ENCODE data around the gene NPAS2. TPM values are rescaled to one million over a fixed set of nuclear protein-coding genes. Genes with fewer than 3 reads are reported as not detected.

The NPAS2 gene
- total and polyA plus RNA-seq, 4 donors, result 5.9 to 17.1 (median 10.4) TPM

DNA sequence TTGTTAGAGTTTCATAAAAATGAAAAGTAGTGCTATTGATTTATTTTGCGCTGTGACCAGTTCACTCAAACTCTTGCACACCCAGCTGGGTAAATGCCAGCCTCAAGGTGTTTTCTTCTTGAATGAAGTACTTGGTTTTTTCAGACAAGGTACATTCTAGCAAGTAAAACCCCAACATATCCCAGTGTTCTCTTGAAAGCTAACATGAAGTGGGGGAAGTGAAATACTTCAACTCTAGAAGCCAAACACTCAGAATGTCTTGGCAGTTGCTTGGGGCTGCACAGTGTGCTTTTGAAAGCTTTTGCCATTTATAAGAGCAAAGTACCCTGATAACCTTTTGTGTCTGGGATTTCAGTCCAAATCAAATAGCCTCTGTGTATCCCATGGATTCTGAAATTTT, 13.4 kb downstream of the NPAS2 start:
- peaks cover 0 to 3% (median 0%) of the 10 kb centered on the region in 4 donors for H3K9me3 ChIP-seq (ENCODE audit: control insufficient read depth in 4 of 4, insufficient read depth in 3 of 4, low read length in 3 of 4)
- DNase-seq (peak; percentile 37 to 83 (median 57)), ATAC-seq (ENCODE audit: insufficient read depth, low FRiP score) (peak; percentile 75)
- H3K36me3 ChIP-seq (ENCODE audit: control insufficient read depth in 4 of 4, insufficient read depth in 4 of 4, low read length in 4 of 4), result no peaks in the 10 kb centered on the region
- peaks cover 0 to 21% (median 5%) of the 10 kb centered on the region in 5 donors for H3K4me1 ChIP-seq (ENCODE audit: control insufficient read depth in 5 of 5, insufficient read depth in 5 of 5, low read length in 5 of 5)
- TF ChIP-seq, protein P1, sequence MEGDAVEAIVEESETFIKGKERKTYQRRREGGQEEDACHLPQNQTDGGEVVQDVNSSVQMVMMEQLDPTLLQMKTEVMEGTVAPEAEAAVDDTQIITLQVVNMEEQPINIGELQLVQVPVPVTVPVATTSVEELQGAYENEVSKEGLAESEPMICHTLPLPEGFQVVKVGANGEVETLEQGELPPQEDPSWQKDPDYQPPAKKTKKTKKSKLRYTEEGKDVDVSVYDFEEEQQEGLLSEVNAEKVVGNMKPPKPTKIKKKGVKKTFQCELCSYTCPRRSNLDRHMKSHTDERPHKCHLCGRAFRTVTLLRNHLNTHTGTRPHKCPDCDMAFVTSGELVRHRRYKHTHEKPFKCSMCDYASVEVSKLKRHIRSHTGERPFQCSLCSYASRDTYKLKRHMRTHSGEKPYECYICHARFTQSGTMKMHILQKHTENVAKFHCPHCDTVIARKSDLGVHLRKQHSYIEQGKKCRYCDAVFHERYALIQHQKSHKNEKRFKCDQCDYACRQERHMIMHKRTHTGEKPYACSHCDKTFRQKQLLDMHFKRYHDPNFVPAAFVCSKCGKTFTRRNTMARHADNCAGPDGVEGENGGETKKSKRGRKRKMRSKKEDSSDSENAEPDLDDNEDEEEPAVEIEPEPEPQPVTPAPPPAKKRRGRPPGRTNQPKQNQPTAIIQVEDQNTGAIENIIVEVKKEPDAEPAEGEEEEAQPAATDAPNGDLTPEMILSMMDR (IDR thresholded peaks at IDR 0.05; ENCODE audit: control extremely low read depth, extremely low read depth), result no peak
- WGBS, 2 donors, result 65 to 94% methylated on average over 1 of the region's 1 CpG
- no peak overlapping the region for H3K4me3 ChIP-seq
- no peaks in the 10 kb centered on the region for H3K27me3 ChIP-seq (ENCODE audit: control insufficient read depth in 3 of 3, insufficient read depth in 3 of 3, low read length in 2 of 3)
- H3K9ac ChIP-seq (ENCODE audit: insufficient read depth in 1 of 2, low read length in 2 of 2), result no peak overlapping the region
- peak overlapping the region in 1 of 2 donors; percentile 56 for H3K27ac ChIP-seq (ENCODE audit: low read depth in 1 of 2, low read length in 1 of 2)

DNA sequence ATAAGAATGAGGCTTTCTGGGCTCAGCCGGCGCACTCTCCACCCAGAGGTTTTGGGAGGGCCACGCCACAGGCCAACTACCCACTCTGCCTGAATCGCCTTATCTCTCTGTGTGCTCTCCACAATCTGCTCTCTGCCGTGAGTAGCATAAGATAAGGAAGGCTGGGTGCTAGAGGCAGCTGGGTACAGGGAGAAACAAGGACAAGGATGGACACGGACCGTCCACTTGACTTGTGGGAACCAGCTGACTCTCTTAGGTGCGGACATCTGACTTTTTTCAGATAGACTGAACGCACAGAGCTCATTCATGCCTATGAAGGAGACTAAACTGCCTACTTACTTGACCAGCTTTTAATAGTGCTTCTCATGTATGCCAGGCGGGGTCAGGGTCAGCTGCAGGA, 14.3 kb downstream of the NPAS2 start:
- TF ChIP-seq, protein P1 (IDR thresholded peaks at IDR 0.05; ENCODE audit: control extremely low read depth, extremely low read depth), result no peak
- Histone ChIP-seq H3K9me3 (ENCODE audit: control insufficient read depth in 4 of 4, insufficient read depth in 3 of 4, low read length in 3 of 4) (no peaks in the 10 kb centered on the region), H3K36me3 (ENCODE audit: control insufficient read depth in 4 of 4, insufficient read depth in 4 of 4, low read length in 4 of 4) (no peaks in the 10 kb centered on the region), H3K4me1 (ENCODE audit: control insufficient read depth in 5 of 5, insufficient read depth in 5 of 5, low read length in 5 of 5) (peaks cover 0 to 21% (median 5%) of the 10 kb centered on the region in 5 donors), H3K9ac (ENCODE audit: insufficient read depth in 1 of 2, low read length in 2 of 2) (no peak overlapping the region), H3K27ac (ENCODE audit: low read depth in 1 of 2, low read length in 1 of 2) (peak overlapping the region in 1 of 2 donors; percentile 10), H3K27me3 (ENCODE audit: control insufficient read depth in 3 of 3, insufficient read depth in 3 of 3, low read length in 2 of 3) (no peaks in the 10 kb centered on the region), H3K4me3 (no peak overlapping the region)
- ATAC-seq (ENCODE audit: insufficient read depth, low FRiP score) (no peak), DNase-seq (no peak)
- WGBS, 2 donors, result 84 to 96% methylated on average over 10 of the region's 10 CpGs

DNA sequence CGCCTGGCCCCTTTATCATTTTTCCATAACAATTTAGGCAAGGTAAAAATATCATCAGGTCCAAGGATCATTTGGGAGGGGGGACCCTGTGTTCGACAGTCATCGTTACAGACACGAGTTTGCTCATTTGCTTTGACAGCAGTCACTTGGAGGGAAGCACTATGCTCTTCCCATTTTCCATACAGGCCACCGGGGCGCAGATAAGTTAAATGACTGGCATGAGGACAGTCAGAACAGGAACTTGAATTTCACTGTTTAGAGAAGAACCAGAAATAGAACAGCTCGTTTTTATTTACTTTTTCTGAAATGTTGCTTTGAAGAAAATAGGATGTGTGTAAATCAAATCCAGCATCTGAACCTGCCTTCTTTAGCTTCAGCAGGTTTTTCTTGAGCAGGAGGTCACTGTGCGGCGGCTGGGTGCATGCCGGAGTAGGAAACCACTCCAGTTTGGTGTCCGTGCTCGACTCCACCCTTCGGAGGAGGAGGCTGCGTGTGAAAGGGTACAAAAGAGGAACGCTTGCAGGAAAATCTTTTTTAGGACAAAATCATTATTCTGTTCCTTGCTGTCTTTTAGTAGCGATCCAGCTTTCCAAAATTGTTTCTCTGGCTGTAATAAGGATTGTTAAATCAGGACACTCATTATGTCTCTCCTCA, 15.2 kb downstream of the NPAS2 start:
- H3K4me1 ChIP-seq (ENCODE audit: control insufficient read depth in 5 of 5, insufficient read depth in 5 of 5, low read length in 5 of 5), result peaks cover 0 to 21% (median 5%) of the 10 kb centered on the region in 5 donors
- no peak overlapping the region for H3K4me3 ChIP-seq
- no peak overlapping the region for H3K27ac ChIP-seq (ENCODE audit: low read depth in 1 of 2, low read length in 1 of 2)
- DNase-seq, result no peak
- no peak for ATAC-seq (ENCODE audit: insufficient read depth, low FRiP score)
- no peaks in the 10 kb centered on the region for H3K9me3 ChIP-seq (ENCODE audit: control insufficient read depth in 4 of 4, insufficient read depth in 3 of 4, low read length in 3 of 4)
- 37 to 61% methylated on average over 16 of the region's 16 CpGs for WGBS, 2 donors
- H3K36me3 ChIP-seq (ENCODE audit: control insufficient read depth in 4 of 4, insufficient read depth in 4 of 4, low read length in 4 of 4), result no peaks in the 10 kb centered on the region
- no peak overlapping the region for H3K9ac ChIP-seq (ENCODE audit: insufficient read depth in 1 of 2, low read length in 2 of 2)
- TF ChIP-seq, protein P1 (IDR thresholded peaks at IDR 0.05; ENCODE audit: control extremely low read depth, extremely low read depth), result no peak
- no peaks in the 10 kb centered on the region for H3K27me3 ChIP-seq (ENCODE audit: control insufficient read depth in 3 of 3, insufficient read depth in 3 of 3, low read length in 2 of 3)
